HEK293T (cell line): ENCODE measurements around the gene NEURL1.

Experiments used
- CTCF ChIA-PET: fragments of 350-600 bp; formaldehyde crosslinking; extraction: SDS; loops from one replicate; lab custom pipeline; 2021; ENCODE audit warnings: antibody characterized with exemption, inconsistent platforms; lab: Yijun Ruan, JAX
- POLR2A ChIA-PET: fragments of 350-600 bp; formaldehyde crosslinking; extraction: SDS; loops from one replicate; lab custom pipeline; 2020; ENCODE audit warnings: antibody characterized with exemption, inconsistent platforms; lab: Yijun Ruan, JAX
- DNase-seq: peaks from one replicate; pipeline ENCODE4 v3.0.0; 2012; ENCODE audit warnings: mixed read lengths; ENCODE audit errors: extremely low spot score
- ARNT ChIP-seq: fragments of 450-650 bp; IDR thresholded peaks from 2 replicates; pipeline ENCODE4 v1.6.1; 2017; ENCODE audit warnings: mild to moderate bottlenecking
- BHLHE40 ChIP-seq: fragments of 450-650 bp; IDR thresholded peaks from 2 replicates; pipeline ENCODE4 v1.6.1; 2016; ENCODE audit warnings: mild to moderate bottlenecking, moderate library complexity, borderline replicate concordance
- CTBP1 ChIP-seq: fragments of 450-650 bp; IDR thresholded peaks from 2 replicates; pipeline ENCODE4 v1.6.1; 2016; ENCODE audit warnings: borderline replicate concordance
- ELF4 ChIP-seq: fragments of 450-650 bp; IDR thresholded peaks from 2 replicates; pipeline ENCODE4 v1.6.1; 2017; ENCODE audit warnings: antibody characterized with exemption
- FOXA1 ChIP-seq: fragments of 450-650 bp; IDR thresholded peaks from 2 replicates; pipeline ENCODE4 v1.6.1; 2016; ENCODE audit warnings: mild to moderate bottlenecking
- FOXK2 ChIP-seq: fragments of 450-650 bp; IDR thresholded peaks from 2 replicates; pipeline ENCODE4 v1.6.1; 2016; ENCODE audit warnings: mild to moderate bottlenecking
- FOXM1 ChIP-seq: fragments of 450-650 bp; IDR thresholded peaks from 2 replicates; pipeline ENCODE4 v1.6.1; 2017; ENCODE audit warnings: mild to moderate bottlenecking, borderline replicate concordance
- HDGF ChIP-seq: fragments of 450-650 bp; IDR thresholded peaks from 2 replicates; pipeline ENCODE4 v1.6.1; 2017; ENCODE audit warnings: antibody characterized with exemption, borderline replicate concordance
- L3MBTL2 ChIP-seq: fragments of 450-650 bp; conservative IDR thresholded peaks from 2 replicates; pipeline ENCODE4 v1.6.1; 2016; ENCODE audit warnings: mild to moderate bottlenecking
- LEF1 ChIP-seq: fragments of 450-650 bp; IDR thresholded peaks from 2 replicates; pipeline ENCODE4 v1.6.1; 2017; ENCODE audit warnings: mild to moderate bottlenecking, borderline replicate concordance
- NFRKB ChIP-seq: fragments of 450-650 bp; IDR thresholded peaks from 2 replicates; pipeline ENCODE4 v1.6.1; 2016; ENCODE audit warnings: mild to moderate bottlenecking, moderate library complexity
- PKNOX1 ChIP-seq: fragments of 450-650 bp; IDR thresholded peaks from 2 replicates; pipeline ENCODE4 v1.6.1; 2016
- SP1 ChIP-seq: fragments of 450-650 bp; IDR thresholded peaks from 2 replicates; pipeline ENCODE4 v1.6.1; 2017
- SUZ12 ChIP-seq: fragments of 450-650 bp; IDR thresholded peaks from 2 replicates; pipeline ENCODE4 v1.6.1; 2016; ENCODE audit warnings: mild to moderate bottlenecking
- TARDBP ChIP-seq: fragments of 450-650 bp; IDR thresholded peaks from 2 replicates; pipeline ENCODE4 v1.6.1; 2016
- ZNF384 ChIP-seq: fragments of 450-650 bp; IDR thresholded peaks from 2 replicates; pipeline ENCODE4 v1.6.1; 2016

NEURL1 gene

GRCh38 chr10:103559776-103560175, 66.3 kb downstream of the NEURL1 start:
- POLR2A ChIA-PET: no interaction called here
- TF ChIP-seq L3MBTL2: no peak
- TF ChIP-seq SP1: no peak
- no peak for TF ChIP-seq SUZ12
- TF ChIP-seq ZNF384: no peak
- no peak for TF ChIP-seq NFRKB
- no peak for DNase-seq
- CTCF ChIA-PET: no interaction called here

GRCh38 chr10:103560886-103561285, 67.4 kb downstream of the NEURL1 start:
- no peak for DNase-seq
- CTCF ChIA-PET: interaction anchor here (0.7 kb wide), 1 partner anchor 179 kb away, joined by 4 read pairs; no protein-coding TSS in a partner anchor
- POLR2A ChIA-PET: no interaction called here
- TF ChIP-seq TARDBP (no peak), SUZ12 (no peak), FOXK2 (no peak), ARNT (no peak), PKNOX1 (no peak), SP1 (no peak)

DNA sequence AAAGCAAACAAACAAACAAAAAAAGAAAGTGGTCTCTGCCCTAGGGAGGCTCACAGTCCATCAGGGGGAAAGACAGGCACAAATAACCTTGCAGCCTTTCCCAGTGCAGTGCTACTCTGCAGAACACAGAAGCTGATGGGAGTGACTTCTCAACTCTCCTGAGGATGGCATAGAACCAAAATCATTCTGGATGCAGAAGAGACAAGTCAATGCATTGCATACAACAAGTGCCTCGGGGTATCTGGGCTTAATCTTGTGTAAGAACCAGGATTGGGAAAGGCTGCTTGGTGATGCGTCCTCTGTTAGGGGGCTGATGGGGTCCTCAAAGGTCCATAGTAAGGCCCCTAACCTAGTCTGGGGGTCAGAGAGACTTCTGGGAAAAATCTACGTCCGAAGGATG, 68.9 kb downstream of the NEURL1 start:
- no peak for TF ChIP-seq FOXK2
- POLR2A ChIA-PET: no interaction called here
- CTCF ChIA-PET: no interaction called here

GRCh38 chr10:103563231-103564115, 70.0 kb downstream of the NEURL1 start:
- TF ChIP-seq BHLHE40: no peak
- TF ChIP-seq SUZ12: no peak
- no peak for TF ChIP-seq L3MBTL2
- no peak for TF ChIP-seq ARNT
- no peak for TF ChIP-seq ZNF384
- no peak for TF ChIP-seq PKNOX1
- no peak for TF ChIP-seq NFRKB
- TF ChIP-seq SP1: no peak
- TF ChIP-seq TARDBP: no peak
- TF ChIP-seq ELF4: no peak
- TF ChIP-seq FOXK2: no peak
- no peak for TF ChIP-seq FOXA1
- no peak for TF ChIP-seq FOXM1
- no peak for TF ChIP-seq HDGF
- no peak for TF ChIP-seq CTBP1
- no peak for TF ChIP-seq LEF1
- CTCF ChIA-PET: interaction anchor here (0.6 to 2.0 kb wide), 7 partner anchors 8 to 1266 kb away, joined by 3 to 9 read pairs (median 4); no protein-coding TSS in a partner anchor
- POLR2A ChIA-PET: no interaction called here
- no peak for DNase-seq

More for the DNA sequence above, 68.9 kb downstream of the NEURL1 start:
- no peak for DNase-seq

DNA sequence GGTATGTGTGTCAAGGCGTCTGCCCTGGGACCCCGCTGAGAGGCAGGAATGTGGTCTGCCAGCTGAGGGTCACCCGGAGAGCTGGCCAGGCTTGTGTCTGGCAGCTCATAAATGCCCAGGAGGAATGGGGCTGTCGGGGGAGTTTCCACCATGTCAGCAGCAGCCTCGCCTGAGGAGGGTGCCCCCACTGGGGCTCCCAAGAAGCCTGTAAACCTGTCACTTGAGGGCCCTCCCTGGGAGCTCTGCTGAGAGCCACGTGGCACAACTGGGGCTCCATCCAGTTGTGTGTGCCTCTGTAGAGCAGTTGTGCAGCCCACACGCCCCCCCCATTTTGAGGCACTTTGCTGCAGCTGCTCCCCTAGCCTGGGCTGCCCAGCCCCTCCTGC, 70.6 kb downstream of the NEURL1 start:
- ChIA-PET POLR2A (no interaction called here), CTCF (interaction anchor here (0.6 to 2.0 kb wide), 15 partner anchors 8 to 1267 kb away, joined by 3 to 9 read pairs (median 4); no protein-coding TSS in a partner anchor)
- TF ChIP-seq CTBP1 (no peak), FOXA1 (no peak), SP1 (no peak), ARNT (no peak), HDGF (no peak), TARDBP (no peak), FOXK2 (no peak), ELF4 (no peak), BHLHE40 (no peak), ZNF384 (no peak), L3MBTL2 (no peak), FOXM1 (no peak), SUZ12 (no peak), NFRKB (no peak), PKNOX1 (no peak), LEF1 (no peak)
- DNase-seq: no peak

DNA sequence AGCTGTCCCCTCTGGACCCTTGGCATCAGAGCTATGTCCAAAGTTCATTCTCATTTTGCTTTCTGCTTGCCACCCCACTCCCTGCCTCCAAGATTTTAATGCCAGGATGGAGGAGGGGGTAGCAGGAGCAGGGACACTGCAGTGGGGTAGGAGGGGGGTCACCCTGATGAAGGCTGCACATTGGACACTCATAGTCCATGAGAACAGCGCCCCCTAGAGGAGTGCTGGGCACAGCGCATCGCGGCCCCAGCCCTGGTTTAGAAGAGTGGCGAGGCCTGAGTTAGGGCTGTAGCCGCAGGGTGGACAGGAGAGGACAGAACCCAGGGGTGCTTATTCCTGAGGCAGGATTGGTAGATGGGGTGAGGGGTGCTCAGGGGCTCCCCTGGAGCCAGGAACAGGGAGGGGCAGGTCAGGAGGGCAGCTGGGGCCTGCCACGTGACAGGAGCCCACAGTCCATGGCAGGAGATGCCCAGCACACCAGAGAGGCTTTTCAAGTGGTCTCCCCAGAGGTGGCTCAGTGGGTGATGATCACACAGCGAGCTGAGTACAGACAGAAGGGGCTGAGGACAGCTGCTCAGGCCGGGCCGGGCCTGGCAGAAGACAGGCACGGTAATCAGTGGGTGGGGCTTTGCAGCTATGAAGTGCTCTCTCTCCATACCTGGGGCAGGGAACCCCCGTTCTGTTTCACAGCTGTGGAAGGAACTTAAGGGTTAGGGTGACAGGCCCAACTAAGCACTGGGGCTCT, 71.4 kb downstream of the NEURL1 start:
- no peak for TF ChIP-seq L3MBTL2
- TF ChIP-seq CTBP1: no peak
- no peak for TF ChIP-seq FOXA1
- TF ChIP-seq NFRKB: no peak
- TF ChIP-seq FOXM1: no peak
- no peak for TF ChIP-seq LEF1
- TF ChIP-seq ELF4: no peak
- no peak for TF ChIP-seq SUZ12
- peak; percentile 84 for DNase-seq
- ChIA-PET CTCF (interaction anchor here (0.6 to 2.0 kb wide), 14 partner anchors 9 to 625 kb away, joined by 3 to 9 read pairs (median 4); no protein-coding TSS in a partner anchor), POLR2A (interaction anchor here (0.9 kb wide), 1 partner anchor 208 kb away, joined by 3 read pairs; no protein-coding TSS in a partner anchor)
